Psoas muscle (tissue), 8 donors: ENCODE data around the gene ZBTB47. TPM values are rescaled to one million over a fixed set of nuclear protein-coding genes. Genes with fewer than 3 reads are reported as not detected.

Experiments
- ATAC-seq, 4 donors: fragments of 200-7000 bp; cut with Tn5 transposase; one replicate each; pipeline ENCODE4 v1.9.1; 2020; ENCODE audit warnings: moderate library complexity in 3 of 4, mild to moderate bottlenecking in 2 of 4
- DNase-seq, 2 donors: peaks; one replicate each; pipeline ENCODE4 v3.0.0-alpha.2; 2020
- H3K27ac ChIP-seq: fragments of 200-600 bp; one replicate; pipeline ENCODE4 v1.8.0; 2022
- H3K27me3 ChIP-seq, 3 donors: fragments of 200-600 bp in 1 of 3; one replicate each; pipeline versions ENCODE4 v1.6.1 to v1.8.0; 2013 to 2022; ENCODE audit warnings: low read length in 2 of 3, mild to moderate bottlenecking in 2 of 3, moderate library complexity in 1 of 3; ENCODE audit not compliant: insufficient read depth in 3 of 3
- H3K36me3 ChIP-seq, 2 donors: fragments of 200-600 bp in 1 of 2; one replicate each; pipeline versions ENCODE4 v1.6.1 to v1.8.0; 2013 to 2022; ENCODE audit warnings: low read depth in 1 of 2, mild to moderate bottlenecking in 1 of 2, moderate library complexity in 1 of 2; ENCODE audit not compliant: insufficient read depth in 1 of 2
- H3K4me1 ChIP-seq: fragments of 200-600 bp; one replicate; pipeline ENCODE4 v1.8.0; 2022
- H3K4me3 ChIP-seq: fragments of 200-600 bp; one replicate; pipeline ENCODE4 v1.8.0; 2022; ENCODE audit warnings: mild to moderate bottlenecking
- H3K9me3 ChIP-seq: fragments of 200-600 bp; one replicate; pipeline ENCODE4 v1.8.0; 2022
- CTCF ChIP-seq: fragments of 200-600 bp; IDR thresholded peaks from one replicate; pipeline ENCODE4 v1.8.0; 2022; ENCODE audit warnings: antibody characterized with exemption
- WGBS, 3 donors: extraction: QIAGEN DNeasy Blood & Tissue Kit; methylation state at CpG; one replicate each; pipeline versions ENCODE4 v1.1.6 to v1.1.7; 2013; 5-methylcytosine and 5-hydroxymethylcytosine counted together
- intact Hi-C, 2 donors: fragments of 100-400 bp; cut with DNase I; formaldehyde crosslinking; loops; one replicate each; pipeline versions ENCODE4 v1.11.0 to v1.14.2; 2022
- polyA plus RNA-seq, 3 donors: library from polyadenylated mRNA; stranded (reverse); fragments of 200-250 nt; gene quantifications; one replicate each; pipeline ENCODE4 v1.2.3, GENCODE V29; 2013
- total RNA-seq, 4 donors: library from RNA; stranded (reverse); fragmentation: NEBNext Ultra II Directional in 2 of 4; extraction: Animal tissue kit (Norgen Biotek cat#: 25700) in 2 of 4; gene quantifications; one replicate each; pipeline versions ENCODE4 v1.2.1 to v1.2.4, GENCODE V29; 2021 to 2023
- donor health status: healthy with polysubstance abuse.
- donor health status: DM: no; HTN: no; CAD: no; lungs with moderate emphysema.
- donor health status: Bipolar disorder and iron deficiency.
- donor health status: healthy.
- donor health status: DM: yes; HTN: yes; CAD: no.
- donor health status: DM: no; HTN: no; CAD: no.
- donor health status: DM: no; HTN: no; CAD: no.
- donor health status: DM: yes; HTN: yes; CAD: no.

The ZBTB47 gene
- total and polyA plus RNA-seq, 7 donors, result 41.6 to 151 (median 90.3) TPM

GRCh38 chr3:42670670-42671069 lies 17.2 kb downstream of the ZBTB47 start:
- ATAC-seq (no peak), DNase-seq (no peak)
- WGBS, 3 donors, result 73 to 100% (median 98%) methylated on average over 1 of the region's 1 CpG
- Histone ChIP-seq H3K36me3 (no peaks in the 10 kb centered on the region), H3K27me3 (no peaks in the 10 kb centered on the region), H3K4me3 (no peak overlapping the region), H3K4me1 (peaks cover 35% of the 10 kb centered on the region), H3K27ac (no peak overlapping the region), H3K9me3 (no peaks in the 10 kb centered on the region)
- intact Hi-C loops, result no loop called here
- no peak for TF ChIP-seq CTCF

DNA sequence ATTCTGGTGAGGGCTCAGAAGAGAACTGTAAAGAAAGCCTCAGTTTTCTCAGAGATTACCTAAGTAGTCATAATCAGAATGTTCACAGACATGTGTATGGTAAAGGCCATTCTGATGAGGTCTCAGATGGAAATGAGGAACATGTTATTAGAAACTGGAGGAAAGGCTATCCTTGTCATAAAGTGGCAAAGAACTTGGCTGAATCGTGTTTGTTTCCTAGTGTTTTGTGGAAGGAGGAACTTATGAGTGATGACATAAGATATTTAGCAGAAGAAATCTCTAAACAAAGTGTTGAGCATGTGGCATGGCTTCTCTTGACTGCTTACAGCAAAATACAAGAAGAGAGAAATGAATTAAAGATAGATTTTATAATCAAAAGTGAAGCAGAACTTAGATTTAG lies 19.0 kb downstream of the ZBTB47 start:
- no peak overlapping the region for H3K27ac ChIP-seq
- intact Hi-C loops, result no loop called here
- no peaks in the 10 kb centered on the region for H3K9me3 ChIP-seq
- no peak for ATAC-seq
- no peaks in the 10 kb centered on the region for H3K36me3 ChIP-seq
- TF ChIP-seq CTCF, result no peak
- H3K27me3 ChIP-seq, result no peaks in the 10 kb centered on the region
- peaks cover 17% of the 10 kb centered on the region for H3K4me1 ChIP-seq
- 58 to 68% (median 68%) methylated on average over 1 of the region's 1 CpG for WGBS, 3 donors
- DNase-seq, result no peak
- H3K4me3 ChIP-seq, result no peak overlapping the region

DNA sequence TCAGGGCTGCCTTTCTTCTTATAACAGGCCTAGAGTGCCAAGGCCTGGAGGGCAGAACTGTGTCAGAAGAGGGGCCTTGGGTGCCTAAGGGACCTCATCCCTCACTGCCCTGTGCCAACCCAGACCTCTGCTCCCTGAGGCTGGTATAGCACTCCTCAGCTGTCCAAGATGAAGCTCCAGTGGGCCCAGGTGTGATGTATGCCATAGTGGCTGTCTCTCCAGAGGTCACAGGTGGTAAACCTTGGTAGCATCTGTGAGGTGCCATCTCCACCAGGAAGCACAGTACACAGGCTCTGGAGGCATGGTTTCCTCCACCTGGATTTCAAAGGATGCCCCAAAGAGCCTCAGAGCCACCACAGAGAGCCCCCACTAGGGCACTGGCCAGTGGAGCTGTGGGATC lies 19.6 kb downstream of the ZBTB47 start:
- Histone ChIP-seq H3K27me3 (no peaks in the 10 kb centered on the region), H3K4me3 (no peak overlapping the region), H3K27ac (no peak overlapping the region), H3K4me1 (peaks cover 12% of the 10 kb centered on the region), H3K36me3 (no peaks in the 10 kb centered on the region), H3K9me3 (no peaks in the 10 kb centered on the region)
- DNase-seq (no peak), ATAC-seq (no peak)
- no peak for TF ChIP-seq CTCF
- intact Hi-C loops, result no loop called here

- ATAC-seq, result no peak
- no peak for TF ChIP-seq CTCF
- no peaks in the 10 kb centered on the region for H3K9me3 ChIP-seq
- H3K4me1 ChIP-seq, result peaks cover under 1% of the 10 kb centered on the region
- H3K36me3 ChIP-seq, result no peaks in the 10 kb centered on the region
- intact Hi-C loops, result no loop called here
- H3K27me3 ChIP-seq, result no peaks in the 10 kb centered on the region
- no peak for DNase-seq
- no peak overlapping the region for H3K27ac ChIP-seq
- H3K4me3 ChIP-seq, result no peak overlapping the region
- 54 to 57% (median 56%) methylated on average over 3 of the region's 3 CpGs for WGBS, 3 donors
These were observed 20.6 kb downstream of the ZBTB47 start for GRCh38 chr3:42674146-42674545.

GRCh38 chr3:42675909-42676308 lies 22.4 kb downstream of the ZBTB47 start:
- ATAC-seq (no peak), DNase-seq (no peak)
- no peaks in the 10 kb centered on the region for H3K27me3 ChIP-seq
- no peak overlapping the region for H3K27ac ChIP-seq
- H3K9me3 ChIP-seq, result no peaks in the 10 kb centered on the region
- no peaks in the 10 kb centered on the region for H3K36me3 ChIP-seq
- 85 to 89% (median 85%) methylated on average over 2 of the region's 2 CpGs for WGBS, 3 donors
- no peaks in the 10 kb centered on the region for H3K4me1 ChIP-seq
- intact Hi-C loops, result no loop called here
- no peak for TF ChIP-seq CTCF
- H3K4me3 ChIP-seq, result no peak overlapping the region
